ENCODE data around the gene ZNF841. TPM values are rescaled to one million over a fixed set of nuclear protein-coding genes. Genes with fewer than 3 reads are reported as not detected.
A peak's percentile ranks its signal among the peaks of the same experiment; 100 is the strongest.

ZNF841 gene
- total and polyA plus RNA-seq, 4 donors = 0.86 to 11.1 (median 4.2) TPM

GRCh38 chr19:52138983-52139251 is 43.4 kb upstream of the ZNF841 start:
- Histone ChIP-seq H3K27ac (ENCODE audit: low read depth in 1 of 2, low read length in 2 of 2) (peak overlapping the region; percentile 96 to 99), H3K9ac (ENCODE audit: low read depth in 1 of 2, low read length in 2 of 2) (peak overlapping the region; percentile 79 to 98), H3K27me3 (ENCODE audit: control insufficient read depth in 4 of 4, insufficient read depth in 4 of 4, low read length in 3 of 4) (no peaks in the 10 kb centered on the region), H3K4me3 (ENCODE audit: low read depth in 1 of 3, low read length in 3 of 3) (peak overlapping the region; percentile 93 to 100 (median 99)), H3K4me1 (ENCODE audit: control insufficient read depth in 4 of 4, insufficient read depth in 4 of 4, low read length in 3 of 4) (peaks cover 0 to 22% (median 11%) of the 10 kb centered on the region in 4 donors), H3K9me3 (ENCODE audit: control insufficient read depth in 4 of 4, low read length in 3 of 4) (peaks cover 9 to 37% (median 28%) of the 10 kb centered on the region in 4 donors), H3K36me3 (ENCODE audit: control insufficient read depth in 4 of 4, insufficient read depth in 3 of 4, low read depth in 1 of 4, low read length in 3 of 4) (peaks cover 0 to 11% (median 4%) of the 10 kb centered on the region in 4 donors)
- 1% methylated on average over 7 of the region's 7 CpGs for WGBS
- no peak for DNase-seq (ENCODE audit: low spot score)
- TF ChIP-seq RXRA (IDR thresholded peaks at IDR 0.05) = no peak
- TF ChIP-seq FOXA2 (IDR thresholded peaks at IDR 0.05) = no peak
- peak; percentile 57 for TF ChIP-seq YY1 (IDR thresholded peaks at IDR 0.05)
- peak; percentile 21 for TF ChIP-seq REST (IDR thresholded peaks at IDR 0.05)
- no peak for TF ChIP-seq ZBTB33 (IDR thresholded peaks at IDR 0.05)
- TF ChIP-seq, protein P1, sequence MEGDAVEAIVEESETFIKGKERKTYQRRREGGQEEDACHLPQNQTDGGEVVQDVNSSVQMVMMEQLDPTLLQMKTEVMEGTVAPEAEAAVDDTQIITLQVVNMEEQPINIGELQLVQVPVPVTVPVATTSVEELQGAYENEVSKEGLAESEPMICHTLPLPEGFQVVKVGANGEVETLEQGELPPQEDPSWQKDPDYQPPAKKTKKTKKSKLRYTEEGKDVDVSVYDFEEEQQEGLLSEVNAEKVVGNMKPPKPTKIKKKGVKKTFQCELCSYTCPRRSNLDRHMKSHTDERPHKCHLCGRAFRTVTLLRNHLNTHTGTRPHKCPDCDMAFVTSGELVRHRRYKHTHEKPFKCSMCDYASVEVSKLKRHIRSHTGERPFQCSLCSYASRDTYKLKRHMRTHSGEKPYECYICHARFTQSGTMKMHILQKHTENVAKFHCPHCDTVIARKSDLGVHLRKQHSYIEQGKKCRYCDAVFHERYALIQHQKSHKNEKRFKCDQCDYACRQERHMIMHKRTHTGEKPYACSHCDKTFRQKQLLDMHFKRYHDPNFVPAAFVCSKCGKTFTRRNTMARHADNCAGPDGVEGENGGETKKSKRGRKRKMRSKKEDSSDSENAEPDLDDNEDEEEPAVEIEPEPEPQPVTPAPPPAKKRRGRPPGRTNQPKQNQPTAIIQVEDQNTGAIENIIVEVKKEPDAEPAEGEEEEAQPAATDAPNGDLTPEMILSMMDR (IDR thresholded peaks at IDR 0.05; ENCODE audit: low read depth, low read length, missing input control) = no peak

- H3K27ac ChIP-seq (ENCODE audit: low read depth in 1 of 2, low read length in 2 of 2) = peak overlapping the region; percentile 96 to 99
- H3K27me3 ChIP-seq (ENCODE audit: control insufficient read depth in 4 of 4, insufficient read depth in 4 of 4, low read length in 3 of 4) = no peaks in the 10 kb centered on the region
- peaks cover 0 to 22% (median 11%) of the 10 kb centered on the region in 4 donors for H3K4me1 ChIP-seq (ENCODE audit: control insufficient read depth in 4 of 4, insufficient read depth in 4 of 4, low read length in 3 of 4)
- H3K4me3 ChIP-seq (ENCODE audit: low read depth in 1 of 3, low read length in 3 of 3) = peak overlapping the region; percentile 93 to 100 (median 99)
- H3K36me3 ChIP-seq (ENCODE audit: control insufficient read depth in 4 of 4, insufficient read depth in 3 of 4, low read depth in 1 of 4, low read length in 3 of 4) = peaks cover 1 to 14% (median 5%) of the 10 kb centered on the region in 4 donors
- 16% methylated on average over 14 of the region's 14 CpGs for WGBS
- peak overlapping the region; percentile 79 to 98 for H3K9ac ChIP-seq (ENCODE audit: low read depth in 1 of 2, low read length in 2 of 2)
- TF ChIP-seq FOXA2 (IDR thresholded peaks at IDR 0.05) (no peak), YY1 (IDR thresholded peaks at IDR 0.05) (no peak), RAD21 (IDR thresholded peaks at IDR 0.05) (no peak), TAF1 (conservative IDR thresholded peaks at IDR 0.05) (no peak), RXRA (IDR thresholded peaks at IDR 0.05) (no peak), GABPA (IDR thresholded peaks at IDR 0.05 in 1 of 2, conservative IDR thresholded peaks at IDR 0.05 in 1 of 2) (no peak), NR2F2 (IDR thresholded peaks at IDR 0.05) (no peak)
- H3K9me3 ChIP-seq (ENCODE audit: control insufficient read depth in 4 of 4, low read length in 3 of 4) = peaks cover 12 to 41% (median 28%) of the 10 kb centered on the region in 4 donors
- no peak for DNase-seq (ENCODE audit: low spot score)
Measured at GRCh38 chr19:52138278-52138982, 42.9 kb upstream of the ZNF841 start.
